Stomach (tissue), 9 donors: ENCODE measurements around the gene CAB39L. TPM values are rescaled to one million over a fixed set of nuclear protein-coding genes. Genes with fewer than 3 reads are reported as not detected.
A peak's percentile ranks its signal among the peaks of the same experiment; 100 is the strongest.

Experiments
- DNase-seq, 2 donors: peaks; one replicate each; pipeline versions ENCODE4 v3.0.0 to v3.0.0-alpha.2; 2013 to 2019
- H3K27ac ChIP-seq, 5 donors: fragments of 200-600 bp in 4 of 5; sonication (generic) in 4 of 5; one replicate each; pipeline ENCODE4 v1.5.1; 2013 to 2019; ENCODE audit warnings: mild to moderate bottlenecking in 1 of 5, moderate library complexity in 1 of 5
- H3K27me3 ChIP-seq, 3 donors: fragments of 200-600 bp; sonication (generic); one replicate each; pipeline ENCODE4 v1.5.1; 2017 to 2019; ENCODE audit warnings: mixed run types in 1 of 3
- H3K36me3 ChIP-seq, 4 donors: fragments of 200-600 bp; sonication (generic); 1 replicate in 3 of 4; 2 replicates in 1 of 4; pipeline ENCODE4 v1.5.1; 2016 to 2019
- H3K4me1 ChIP-seq, 4 donors: fragments of 200-600 bp; sonication (generic); one replicate each; pipeline ENCODE4 v1.5.1; 2016 to 2019
- H3K4me3 ChIP-seq, 4 donors: fragments of 200-600 bp; sonication (generic) in 3 of 4; one replicate each; pipeline ENCODE4 v1.5.1; 2016 to 2019; ENCODE audit warnings: mild to moderate bottlenecking in 1 of 4
- H3K9me3 ChIP-seq, 4 donors: fragments of 200-600 bp; sonication (generic); one replicate each; pipeline ENCODE4 v1.5.1; 2016 to 2019
- EP300 ChIP-seq: sonication (generic); formaldehyde crosslinking; IDR thresholded peaks from one replicate; pipeline ENCODE4 v1.6.1; 2017; ENCODE audit warnings: antibody characterized with exemption
- POLR2A ChIP-seq, 4 donors: fragments of 450-650 bp; IDR thresholded peaks; one replicate each; pipeline ENCODE4 v1.6.1; 2016; ENCODE audit warnings: antibody characterized with exemption in 4 of 4, control low read depth in 2 of 4, mild to moderate bottlenecking in 1 of 4, moderate library complexity in 1 of 4
- POLR2AphosphoS5 ChIP-seq, 3 donors: sonication (generic); formaldehyde crosslinking; IDR thresholded peaks; one replicate each; pipeline ENCODE4 v1.6.1; 2016; ENCODE audit warnings: antibody characterized with exemption in 3 of 3
- WGBS, 5 donors: extraction: QIAGEN DNeasy Blood & Tissue Kit in 3 of 5; methylation state at CpG; one replicate each; pipeline versions ENCODE4 v1.1.5 to v1.1.7; 2013 to 2018; 5-methylcytosine and 5-hydroxymethylcytosine counted together
- intact Hi-C: fragments of 100-400 bp; cut with DNase I; formaldehyde crosslinking; loops from one replicate; pipeline ENCODE4 v1.15.1; 2023; ENCODE audit warnings: low total_unique reads
- polyA plus RNA-seq, 3 donors: library from polyadenylated mRNA; stranded (reverse); fragments of 200-250 nt; gene quantifications; one replicate each; pipeline ENCODE4 v1.2.3, GENCODE V29; 2013
- total RNA-seq, 5 donors: library from RNA; depleted of rRNA; stranded (reverse); fragments of >200 nt; gene quantifications; one replicate each; pipeline versions ENCODE4 v1.1.0 to v1.2.3, GENCODE V29; 2014 to 2016
- TF ChIP-seq, protein P1 (sequence below), 7 experiments: fragments of 450-650 bp in 4 of 7; fragments of 200-600 bp in 3 of 7; sonication (generic) in 3 of 7; IDR thresholded peaks; one replicate each; pipeline ENCODE4 v1.5.1; 2016 to 2019; ENCODE audit warnings: antibody characterized with exemption in 7 of 7, control low read depth in 2 of 7, mild to moderate bottlenecking in 1 of 7
- donor health status: healthy with polysubstance abuse.
- donor health status: Bipolar disorder and iron deficiency.
- donor health status: healthy.

Gene CAB39L
- total and polyA plus RNA-seq, 8 donors, result 11.4 to 61.6 (median 33.0) TPM

DNA sequence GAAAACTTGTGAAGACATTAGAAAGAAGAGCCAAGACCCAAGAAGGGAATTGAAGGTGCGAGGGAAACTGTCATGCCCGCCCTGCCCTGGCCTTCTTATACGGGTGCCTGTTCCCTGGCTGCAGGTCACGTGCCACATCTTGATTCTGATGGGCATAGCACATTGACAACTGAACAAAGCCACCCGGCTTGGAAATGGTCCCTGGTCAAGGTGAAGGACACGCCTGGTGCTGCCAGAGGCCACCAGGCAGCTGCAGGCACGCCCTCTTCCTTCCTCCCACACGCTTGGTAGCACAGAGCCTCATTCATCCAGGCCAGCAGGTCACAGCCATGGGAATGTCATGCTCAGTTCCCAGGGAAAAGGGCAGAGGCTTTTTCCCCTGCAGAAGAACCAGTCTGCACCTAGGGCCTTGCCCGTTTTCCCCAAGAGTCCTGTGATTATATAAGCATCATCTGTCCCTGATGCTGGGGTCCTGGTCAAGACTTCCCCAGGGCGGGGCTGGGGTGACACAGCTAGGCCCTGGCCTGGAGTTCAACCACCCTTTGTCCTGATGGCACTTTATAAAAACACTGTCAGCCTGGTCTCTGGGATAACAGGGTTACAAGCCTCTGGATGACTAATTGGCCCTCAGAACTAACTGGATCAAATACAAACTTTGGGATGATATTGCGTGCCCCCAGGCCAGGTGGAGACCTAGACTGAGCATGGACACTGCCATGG, 140.2 kb downstream of the CAB39L start:
- Histone ChIP-seq H3K36me3 (no peaks in the 10 kb centered on the region), H3K9me3 (no peaks in the 10 kb centered on the region), H3K27me3 (no peaks in the 10 kb centered on the region), H3K27ac (peak overlapping the region; percentile 48 to 92 (median 84)), H3K4me3 (no peak overlapping the region), H3K4me1 (peaks cover 49 to 85% (median 75%) of the 10 kb centered on the region in 4 donors)
- WGBS, 5 donors, result 45 to 55% (median 50%) methylated on average over 10 to 11 of the region's 11 CpGs
- intact Hi-C loops, result loop anchor here (5.0 kb wide), 1 partner anchor 134 kb away; no protein-coding TSS in a partner anchor
- DNase-seq, result peak; percentile 67 to 71
- TF ChIP-seq, protein P1, sequence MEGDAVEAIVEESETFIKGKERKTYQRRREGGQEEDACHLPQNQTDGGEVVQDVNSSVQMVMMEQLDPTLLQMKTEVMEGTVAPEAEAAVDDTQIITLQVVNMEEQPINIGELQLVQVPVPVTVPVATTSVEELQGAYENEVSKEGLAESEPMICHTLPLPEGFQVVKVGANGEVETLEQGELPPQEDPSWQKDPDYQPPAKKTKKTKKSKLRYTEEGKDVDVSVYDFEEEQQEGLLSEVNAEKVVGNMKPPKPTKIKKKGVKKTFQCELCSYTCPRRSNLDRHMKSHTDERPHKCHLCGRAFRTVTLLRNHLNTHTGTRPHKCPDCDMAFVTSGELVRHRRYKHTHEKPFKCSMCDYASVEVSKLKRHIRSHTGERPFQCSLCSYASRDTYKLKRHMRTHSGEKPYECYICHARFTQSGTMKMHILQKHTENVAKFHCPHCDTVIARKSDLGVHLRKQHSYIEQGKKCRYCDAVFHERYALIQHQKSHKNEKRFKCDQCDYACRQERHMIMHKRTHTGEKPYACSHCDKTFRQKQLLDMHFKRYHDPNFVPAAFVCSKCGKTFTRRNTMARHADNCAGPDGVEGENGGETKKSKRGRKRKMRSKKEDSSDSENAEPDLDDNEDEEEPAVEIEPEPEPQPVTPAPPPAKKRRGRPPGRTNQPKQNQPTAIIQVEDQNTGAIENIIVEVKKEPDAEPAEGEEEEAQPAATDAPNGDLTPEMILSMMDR (IDR thresholded peaks at IDR 0.05), result no peak
- TF ChIP-seq EP300 (no peak), POLR2AphosphoS5 (IDR thresholded peaks at IDR 0.05) (peak in 1 of 3 donors; percentile 50), POLR2A (IDR thresholded peaks at IDR 0.05) (no peak)

DNA sequence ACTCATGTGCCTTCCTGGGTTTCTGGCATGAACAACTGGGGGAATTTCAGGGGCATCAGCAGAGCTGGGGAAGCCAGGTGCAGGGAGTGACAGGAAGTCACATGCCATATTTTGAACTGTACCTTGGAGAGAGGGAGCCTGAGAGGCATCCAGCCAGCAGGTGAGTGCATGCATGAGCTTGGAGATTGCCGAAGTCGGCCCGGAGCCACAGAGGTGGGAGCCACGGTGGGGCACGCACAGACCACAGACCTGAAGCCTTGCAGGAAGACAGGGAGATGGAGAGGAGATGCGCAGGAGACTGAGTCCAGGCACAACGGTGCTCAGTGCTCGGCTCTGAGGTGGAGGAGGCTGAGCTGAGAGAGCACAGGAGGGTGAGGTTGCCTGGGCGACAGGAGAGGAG, 141.0 kb downstream of the CAB39L start:
- H3K27me3 ChIP-seq, result no peaks in the 10 kb centered on the region
- peak overlapping the region; percentile 34 to 92 (median 84) for H3K27ac ChIP-seq
- H3K36me3 ChIP-seq, result no peaks in the 10 kb centered on the region
- intact Hi-C loops, result loop anchor here (5.0 kb wide), 1 partner anchor 134 kb away; no protein-coding TSS in a partner anchor
- TF ChIP-seq, protein P1 (IDR thresholded peaks at IDR 0.05), result no peak
- TF ChIP-seq EP300 (no peak), POLR2A (IDR thresholded peaks at IDR 0.05) (no peak)
- 44 to 77% (median 54%) methylated on average over 9 of the region's 9 CpGs for WGBS, 5 donors
- H3K9me3 ChIP-seq, result no peaks in the 10 kb centered on the region
- DNase-seq, result peak in 1 of 2 donors; percentile 55
- peaks cover 41 to 82% (median 67%) of the 10 kb centered on the region in 4 donors for H3K4me1 ChIP-seq
- no peak overlapping the region for H3K4me3 ChIP-seq

DNA sequence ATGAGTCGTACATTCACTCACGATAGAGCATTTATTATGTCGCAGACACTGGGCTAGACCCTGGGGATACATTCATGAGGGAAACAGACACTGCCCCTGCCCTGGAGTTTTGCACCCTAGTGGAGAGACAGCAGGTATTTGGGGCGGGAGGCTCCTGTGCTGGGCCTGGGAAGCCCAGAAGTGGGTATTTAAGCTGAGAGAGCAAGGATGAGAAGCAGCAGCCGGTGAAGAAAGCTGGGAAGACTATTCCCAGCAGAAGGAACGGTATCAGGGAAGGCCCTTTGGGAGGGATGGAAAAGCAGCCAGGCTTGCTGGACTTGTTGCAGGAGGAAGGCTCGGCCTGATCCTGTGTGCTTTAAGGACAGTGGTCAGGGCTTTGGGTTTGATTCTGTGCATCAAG, 141.6 kb downstream of the CAB39L start:
- Histone ChIP-seq H3K4me1 (peaks cover 35 to 76% (median 63%) of the 10 kb centered on the region in 4 donors), H3K9me3 (no peaks in the 10 kb centered on the region), H3K27ac (peak overlapping the region in 4 of 5 donors; percentile 1 to 92 (median 68)), H3K36me3 (no peaks in the 10 kb centered on the region), H3K27me3 (no peaks in the 10 kb centered on the region), H3K4me3 (no peak overlapping the region)
- intact Hi-C loops, result loop anchor here (5.0 kb wide), 1 partner anchor 135 kb away; no protein-coding TSS in a partner anchor
- WGBS, 5 donors, result 67 to 72% (median 69%) methylated on average over 7 of the region's 7 CpGs
- no peak for DNase-seq
- TF ChIP-seq, protein P1 (IDR thresholded peaks at IDR 0.05), result no peak
- no peak for TF ChIP-seq EP300
- no peak for TF ChIP-seq POLR2A (IDR thresholded peaks at IDR 0.05)
- TF ChIP-seq POLR2AphosphoS5 (IDR thresholded peaks at IDR 0.05), result no peak

DNA sequence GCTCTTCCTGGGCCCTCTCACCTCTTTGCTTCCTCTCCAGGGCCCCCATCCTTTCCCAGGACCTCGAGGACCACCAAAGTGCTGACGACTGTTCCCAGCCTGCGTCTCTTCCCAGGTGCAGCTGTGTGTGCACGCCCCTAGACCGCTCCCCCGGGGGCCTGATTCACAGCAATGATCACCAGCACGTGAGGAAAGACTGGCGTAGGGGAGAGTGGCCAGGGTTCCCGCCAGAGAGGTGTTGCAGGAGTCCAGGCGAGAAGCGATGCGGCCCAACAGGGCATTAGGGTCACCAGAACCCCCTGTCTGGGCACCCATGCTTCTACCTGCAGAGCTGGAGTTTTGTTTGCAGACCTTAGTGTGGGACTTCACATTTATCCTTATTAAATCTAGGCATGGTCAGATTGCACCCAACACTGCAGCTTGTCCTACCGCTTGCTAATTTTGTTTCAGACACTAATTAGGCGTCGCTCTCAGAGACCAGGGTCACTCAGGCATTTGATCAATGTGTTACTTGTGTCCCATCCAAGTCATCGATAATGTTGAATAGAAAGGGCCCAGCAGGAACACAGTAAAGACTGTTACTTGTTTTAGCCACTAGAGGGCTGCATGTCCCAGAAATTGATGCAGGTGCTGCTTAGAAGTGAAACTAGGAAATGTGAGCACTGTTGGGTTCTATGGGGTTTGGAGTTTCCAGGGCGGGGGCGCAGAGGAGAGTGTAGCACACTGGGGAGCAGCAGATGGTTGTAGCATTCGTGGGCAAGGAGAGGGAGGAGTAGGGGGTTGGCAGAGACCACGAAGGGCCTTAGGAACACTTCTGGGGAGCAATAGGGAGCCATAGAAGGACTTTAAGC, 142.9 kb downstream of the CAB39L start:
- Histone ChIP-seq H3K36me3 (no peaks in the 10 kb centered on the region), H3K27me3 (no peaks in the 10 kb centered on the region), H3K4me3 (peak overlapping the region; percentile 15 to 34 (median 28)), H3K9me3 (no peaks in the 10 kb centered on the region), H3K4me1 (peaks cover 26 to 64% (median 52%) of the 10 kb centered on the region in 4 donors), H3K27ac (peak overlapping the region in 4 of 5 donors; percentile 48 to 92 (median 72))
- TF ChIP-seq POLR2A (IDR thresholded peaks at IDR 0.05) (no peak), POLR2AphosphoS5 (IDR thresholded peaks at IDR 0.05) (peak in 2 of 3 donors; percentile 61 to 68)
- TF ChIP-seq, protein P1 (IDR thresholded peaks at IDR 0.05), result peak in 5 of 7 experiments; percentile 81 to 93 (median 86)
- intact Hi-C loops, result loop anchor here (5.0 kb wide), 1 partner anchor 136 kb away; no protein-coding TSS in a partner anchor
- 38 to 44% (median 40%) methylated on average over 19 to 20 of the region's 20 CpGs for WGBS, 5 donors
- DNase-seq, result peak; percentile 41 to 88
